ENCODE measurements around the gene MDC1. TPM values are rescaled to one million over a fixed set of nuclear protein-coding genes. Genes with fewer than 3 reads are reported as not detected.

MDC1 gene
- polyA plus RNA-seq, 1 of the 3 experiments (the other 2 are of a cell fraction), result 10.4 TPM

DNA sequence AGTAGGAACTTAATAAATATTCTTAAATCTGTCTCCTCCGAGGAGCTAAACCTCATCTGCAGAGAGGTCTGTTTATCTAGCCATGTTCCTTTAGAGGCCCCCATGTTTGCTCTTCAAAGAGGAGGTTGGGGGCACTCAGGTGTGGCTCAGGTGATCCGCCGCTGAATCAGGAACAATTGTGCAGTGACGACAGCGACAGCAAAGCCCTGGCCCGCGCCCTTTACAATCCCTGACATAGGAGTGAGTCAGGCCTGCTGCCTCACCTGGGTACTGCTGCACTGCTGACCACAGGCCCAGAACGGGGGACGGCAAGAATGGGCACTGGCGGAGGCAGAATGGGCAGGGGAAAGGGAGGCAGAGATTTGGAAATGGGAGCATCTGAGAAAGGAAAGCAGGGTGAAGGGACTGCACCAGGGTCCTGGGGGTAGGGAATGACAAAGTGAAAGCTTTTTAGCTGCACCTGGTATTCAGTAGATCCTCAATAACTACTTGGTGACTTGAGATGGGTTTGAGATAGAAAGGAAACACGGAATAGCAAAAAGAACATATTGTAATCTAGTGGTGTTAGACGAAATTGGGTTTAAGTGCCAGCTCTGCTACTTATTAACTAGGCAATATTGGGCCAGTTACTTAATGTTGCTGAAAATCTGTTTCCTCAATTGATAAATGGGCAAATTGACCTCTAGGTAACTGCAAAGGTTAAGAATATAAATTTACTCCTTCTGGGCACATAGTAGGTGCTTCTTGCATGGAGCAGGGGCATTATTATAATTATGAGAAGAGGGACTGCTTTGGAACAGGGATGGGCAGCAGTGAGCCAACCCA, 32.7 kb upstream of the MDC1 start:
- TF ChIP-seq, protein P1, sequence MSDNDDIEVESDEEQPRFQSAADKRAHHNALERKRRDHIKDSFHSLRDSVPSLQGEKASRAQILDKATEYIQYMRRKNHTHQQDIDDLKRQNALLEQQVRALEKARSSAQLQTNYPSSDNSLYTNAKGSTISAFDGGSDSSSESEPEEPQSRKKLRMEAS (IDR thresholded peaks at IDR 0.05; ENCODE audit: low read depth), result no peak
- TF ChIP-seq FOXM1 (IDR thresholded peaks at IDR 0.05; ENCODE audit: low read depth) (no peak), MXI1 (IDR thresholded peaks at IDR 0.05; ENCODE audit: low read depth, low read length) (no peak), SMC3 (IDR thresholded peaks at IDR 0.05; ENCODE audit: low read depth, low read length) (no peak), EZH2phosphoT487 (IDR thresholded peaks at IDR 0.05; ENCODE audit: borderline replicate concordance, low read depth) (no peak), MEF2A (IDR thresholded peaks at IDR 0.05; ENCODE audit: borderline replicate concordance, low read depth) (no peak), NFIC (IDR thresholded peaks at IDR 0.05; ENCODE audit: borderline replicate concordance) (no peak), RFX5 (IDR thresholded peaks at IDR 0.05; ENCODE audit: low read length) (no peak), CHD2 (IDR thresholded peaks at IDR 0.05; ENCODE audit: low read length, partially characterized antibody) (no peak), JUND (IDR thresholded peaks at IDR 0.05) (no peak), ELF1 (IDR thresholded peaks at IDR 0.05) (no peak), SIN3A (IDR thresholded peaks at IDR 0.05; ENCODE audit: borderline replicate concordance, low read depth, low read length) (no peak)
- TF ChIP-seq, protein P2, sequence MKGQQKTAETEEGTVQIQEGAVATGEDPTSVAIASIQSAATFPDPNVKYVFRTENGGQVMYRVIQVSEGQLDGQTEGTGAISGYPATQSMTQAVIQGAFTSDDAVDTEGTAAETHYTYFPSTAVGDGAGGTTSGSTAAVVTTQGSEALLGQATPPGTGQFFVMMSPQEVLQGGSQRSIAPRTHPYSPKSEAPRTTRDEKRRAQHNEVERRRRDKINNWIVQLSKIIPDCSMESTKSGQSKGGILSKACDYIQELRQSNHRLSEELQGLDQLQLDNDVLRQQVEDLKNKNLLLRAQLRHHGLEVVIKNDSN (IDR thresholded peaks at IDR 0.05; ENCODE audit: borderline replicate concordance, low read depth), result no peak
- TF ChIP-seq, protein P3, sequence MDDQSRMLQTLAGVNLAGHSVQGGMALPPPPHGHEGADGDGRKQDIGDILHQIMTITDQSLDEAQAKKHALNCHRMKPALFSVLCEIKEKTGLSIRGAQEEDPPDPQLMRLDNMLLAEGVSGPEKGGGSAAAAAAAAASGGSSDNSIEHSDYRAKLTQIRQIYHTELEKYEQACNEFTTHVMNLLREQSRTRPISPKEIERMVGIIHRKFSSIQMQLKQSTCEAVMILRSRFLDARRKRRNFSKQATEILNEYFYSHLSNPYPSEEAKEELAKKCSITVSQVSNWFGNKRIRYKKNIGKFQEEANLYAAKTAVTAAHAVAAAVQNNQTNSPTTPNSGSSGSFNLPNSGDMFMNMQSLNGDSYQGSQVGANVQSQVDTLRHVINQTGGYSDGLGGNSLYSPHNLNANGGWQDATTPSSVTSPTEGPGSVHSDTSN (IDR thresholded peaks at IDR 0.05), result no peak
- TF ChIP-seq, protein P4, sequence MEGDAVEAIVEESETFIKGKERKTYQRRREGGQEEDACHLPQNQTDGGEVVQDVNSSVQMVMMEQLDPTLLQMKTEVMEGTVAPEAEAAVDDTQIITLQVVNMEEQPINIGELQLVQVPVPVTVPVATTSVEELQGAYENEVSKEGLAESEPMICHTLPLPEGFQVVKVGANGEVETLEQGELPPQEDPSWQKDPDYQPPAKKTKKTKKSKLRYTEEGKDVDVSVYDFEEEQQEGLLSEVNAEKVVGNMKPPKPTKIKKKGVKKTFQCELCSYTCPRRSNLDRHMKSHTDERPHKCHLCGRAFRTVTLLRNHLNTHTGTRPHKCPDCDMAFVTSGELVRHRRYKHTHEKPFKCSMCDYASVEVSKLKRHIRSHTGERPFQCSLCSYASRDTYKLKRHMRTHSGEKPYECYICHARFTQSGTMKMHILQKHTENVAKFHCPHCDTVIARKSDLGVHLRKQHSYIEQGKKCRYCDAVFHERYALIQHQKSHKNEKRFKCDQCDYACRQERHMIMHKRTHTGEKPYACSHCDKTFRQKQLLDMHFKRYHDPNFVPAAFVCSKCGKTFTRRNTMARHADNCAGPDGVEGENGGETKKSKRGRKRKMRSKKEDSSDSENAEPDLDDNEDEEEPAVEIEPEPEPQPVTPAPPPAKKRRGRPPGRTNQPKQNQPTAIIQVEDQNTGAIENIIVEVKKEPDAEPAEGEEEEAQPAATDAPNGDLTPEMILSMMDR (IDR thresholded peaks at IDR 0.05), result no peak
- TF ChIP-seq, protein P5, sequence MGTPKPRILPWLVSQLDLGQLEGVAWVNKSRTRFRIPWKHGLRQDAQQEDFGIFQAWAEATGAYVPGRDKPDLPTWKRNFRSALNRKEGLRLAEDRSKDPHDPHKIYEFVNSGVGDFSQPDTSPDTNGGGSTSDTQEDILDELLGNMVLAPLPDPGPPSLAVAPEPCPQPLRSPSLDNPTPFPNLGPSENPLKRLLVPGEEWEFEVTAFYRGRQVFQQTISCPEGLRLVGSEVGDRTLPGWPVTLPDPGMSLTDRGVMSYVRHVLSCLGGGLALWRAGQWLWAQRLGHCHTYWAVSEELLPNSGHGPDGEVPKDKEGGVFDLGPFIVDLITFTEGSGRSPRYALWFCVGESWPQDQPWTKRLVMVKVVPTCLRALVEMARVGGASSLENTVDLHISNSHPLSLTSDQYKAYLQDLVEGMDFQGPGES (IDR thresholded peaks at IDR 0.05; ENCODE audit: low read depth, low read length), result no peak
- Histone ChIP-seq H3F3A (replicated peaks; ENCODE audit: insufficient read depth) (peaks cover 41% of the 10 kb centered on the region), H3K36me3 (replicated peaks in 1 of 2; ENCODE audit: control insufficient read depth in 1 of 2, insufficient read depth in 2 of 2, low read length in 1 of 2) (no peaks in the 10 kb centered on the region), H3K9me2 (no peaks in the 10 kb centered on the region), H3K9ac (peak overlapping the region; percentile 2; the same call in 1 of the 2 replicates), H3K79me2 (ENCODE audit: insufficient read depth) (no peaks in the 10 kb centered on the region), H2AFZ (ENCODE audit: low read depth) (peak overlapping the region; percentile 40; the same call in 1 of the 2 replicates), H4K20me1 (ENCODE audit: insufficient read depth) (no peaks in the 10 kb centered on the region), H3K4me3 (ENCODE audit: low read depth in 2 of 2, low read length in 1 of 2) (no peak overlapping the region), H3K4me1 (ENCODE audit: control insufficient read depth in 1 of 2, insufficient read depth in 2 of 2, low read depth in 1 of 2, low read length in 1 of 2) (peaks cover 16 to 37% of the 10 kb centered on the region in 2 experiments; a peak in 3 of 4 replicates), H3K27me3 (ENCODE audit: insufficient read depth) (no peaks in the 10 kb centered on the region), H3K27ac (ENCODE audit: low read depth in 2 of 2, low read length in 1 of 2) (peak overlapping the region in 1 of 2 experiments; percentile 65; a peak in 1 of 4 replicates), H3K4me2 (peak overlapping the region; percentile 16; the same call in 1 of the 2 replicates), H3K9me3 (no peaks in the 10 kb centered on the region)
- 78% methylated on average over 12 of the region's 12 CpGs for WGBS (ENCODE audit: low lambda C conversion rate)
- POLR2A ChIA-PET, result no interaction called here
- DNase-seq, result no peak
- CTCF ChIA-PET, result interaction anchor here (0.9 to 1.1 kb wide), 2 partner anchors 19 to 87 kb away, joined by 3 read pairs; no protein-coding TSS in a partner anchor

All from SK-N-SH (cell line).